Osteoblast (primary cell): ENCODE measurements around the gene CTU2. TPM values are rescaled to one million over a fixed set of nuclear protein-coding genes. Genes with fewer than 3 reads are reported as not detected.
A peak's percentile ranks its signal among the peaks of the same experiment; 100 is the strongest.

ENCODE experiments used
- DNase-seq: peaks from one replicate; pipeline ENCODE4 v3.0.0; 2011; ENCODE audit warnings: low spot score, mixed read lengths; ENCODE audit not compliant: insufficient read length; ENCODE audit errors: missing footprints
- H2AFZ ChIP-seq: 2 replicates; pipeline ENCODE4 v1.6.0; 2011; ENCODE audit warnings: mild to moderate bottlenecking, low read length
- H3K27ac ChIP-seq: 2 replicates; pipeline ENCODE4 v1.5.1; 2011; ENCODE audit warnings: mild to moderate bottlenecking, low read depth, low read length, moderate library complexity
- H3K27me3 ChIP-seq: 2 replicates; pipeline ENCODE4 v1.6.0; 2012; ENCODE audit warnings: mild to moderate bottlenecking, control low read depth, inconsistent platforms, low read length, moderate library complexity; ENCODE audit not compliant: insufficient read depth
- H3K36me3 ChIP-seq: 2 replicates; pipeline ENCODE4 v1.5.1; 2011; ENCODE audit warnings: mild to moderate bottlenecking, low read length, control low read depth, moderate library complexity; ENCODE audit not compliant: insufficient read depth
- H3K4me1 ChIP-seq: 2 replicates; pipeline ENCODE4 v1.5.1; 2011; ENCODE audit warnings: mild to moderate bottlenecking, low read length, control low read depth, moderate library complexity; ENCODE audit not compliant: insufficient read depth
- H3K4me2 ChIP-seq: 2 replicates; pipeline ENCODE4 v1.6.0; 2011; ENCODE audit warnings: mild to moderate bottlenecking, low read length; ENCODE audit not compliant: insufficient read depth
- H3K4me3 ChIP-seq: fragments of 200-600 bp; sonication (generic); 3 replicates; pipeline ENCODE4 v1.5.1; 2012; ENCODE audit warnings: mild to moderate bottlenecking, low read length, inconsistent platforms; ENCODE audit not compliant: insufficient read depth
- H3K79me2 ChIP-seq: 2 replicates; pipeline ENCODE4 v1.6.0; 2012; ENCODE audit warnings: mild to moderate bottlenecking, low read length, control low read depth, inconsistent platforms; ENCODE audit not compliant: insufficient read depth
- H3K9me3 ChIP-seq: 2 replicates; pipeline ENCODE4 v1.5.1; 2011; ENCODE audit warnings: low read depth, low read length, control low read depth
- H4K20me1 ChIP-seq: 2 replicates; pipeline ENCODE4 v1.6.0; 2012; ENCODE audit warnings: mild to moderate bottlenecking, low read length, control low read depth; ENCODE audit not compliant: insufficient read depth
- CTCF ChIP-seq: IDR thresholded peaks from 2 replicates; pipeline ENCODE4 v1.5.1; 2011; ENCODE audit warnings: mild to moderate bottlenecking, low read depth, low read length, moderate library complexity; ENCODE audit errors: extremely low read depth
- total RNA-seq: library from RNA; depleted of rRNA; stranded (reverse); fragments of >200 nt; gene quantifications from 2 replicates; pipeline ENCODE4 v1.2.3, GENCODE V29; 2012

Gene CTU2
- total RNA-seq, 1 donor, result 14.8 TPM

GRCh38 chr16:88691924-88692560 lies 14.3 kb upstream of the CTU2 start:
- TF ChIP-seq CTCF, result no peak
- DNase-seq, result peak; percentile 84
- no peak overlapping the region for H3K4me3 ChIP-seq
- H3K79me2 ChIP-seq, result no peaks in the 10 kb centered on the region
- no peak overlapping the region for H3K27ac ChIP-seq
- H2AFZ ChIP-seq, result no peak overlapping the region
- H3K27me3 ChIP-seq, result peaks cover 10% of the 10 kb centered on the region
- peaks cover 3% of the 10 kb centered on the region for H3K36me3 ChIP-seq
- peaks cover under 1% of the 10 kb centered on the region for H3K4me1 ChIP-seq
- H3K4me2 ChIP-seq, result no peak overlapping the region
- H3K9me3 ChIP-seq, result no peaks in the 10 kb centered on the region
- H4K20me1 ChIP-seq, result no peaks in the 10 kb centered on the region

- TF ChIP-seq CTCF, result no peak
- no peak for DNase-seq
- no peaks in the 10 kb centered on the region for H4K20me1 ChIP-seq
- H3K36me3 ChIP-seq, result peaks cover 8% of the 10 kb centered on the region
- H3K4me1 ChIP-seq, result no peaks in the 10 kb centered on the region
- no peak overlapping the region for H2AFZ ChIP-seq
- H3K9me3 ChIP-seq, result no peaks in the 10 kb centered on the region
- no peaks in the 10 kb centered on the region for H3K79me2 ChIP-seq
- no peak overlapping the region for H3K27ac ChIP-seq
- peaks cover 10% of the 10 kb centered on the region for H3K27me3 ChIP-seq
- no peak overlapping the region for H3K4me2 ChIP-seq
- H3K4me3 ChIP-seq, result no peak overlapping the region
Measured at GRCh38 chr16:88692861-88693260, 13.4 kb upstream of the CTU2 start.

GRCh38 chr16:88693420-88694177 lies 12.7 kb upstream of the CTU2 start:
- H3K4me2 ChIP-seq, result no peak overlapping the region
- H3K9me3 ChIP-seq, result no peaks in the 10 kb centered on the region
- H3K4me3 ChIP-seq, result no peak overlapping the region
- no peak overlapping the region for H2AFZ ChIP-seq
- no peak for DNase-seq
- no peaks in the 10 kb centered on the region for H3K79me2 ChIP-seq
- H3K27ac ChIP-seq, result no peak overlapping the region
- TF ChIP-seq CTCF, result no peak
- no peaks in the 10 kb centered on the region for H4K20me1 ChIP-seq
- H3K36me3 ChIP-seq, result peaks cover 11% of the 10 kb centered on the region
- H3K27me3 ChIP-seq, result peaks cover 9% of the 10 kb centered on the region
- no peaks in the 10 kb centered on the region for H3K4me1 ChIP-seq

GRCh38 chr16:88694221-88695087 lies 11.8 kb upstream of the CTU2 start:
- H3K4me1 ChIP-seq, result no peaks in the 10 kb centered on the region
- H3K27ac ChIP-seq, result no peak overlapping the region
- peaks cover 14% of the 10 kb centered on the region for H3K36me3 ChIP-seq
- no peaks in the 10 kb centered on the region for H3K9me3 ChIP-seq
- no peak overlapping the region for H3K4me2 ChIP-seq
- no peaks in the 10 kb centered on the region for H3K79me2 ChIP-seq
- H2AFZ ChIP-seq, result no peak overlapping the region
- no peaks in the 10 kb centered on the region for H4K20me1 ChIP-seq
- no peak for TF ChIP-seq CTCF
- no peak for DNase-seq
- H3K27me3 ChIP-seq, result peaks cover 6% of the 10 kb centered on the region
- H3K4me3 ChIP-seq, result no peak overlapping the region
